ENCODE measurements around the gene UNC5B. TPM values are rescaled to one million over a fixed set of nuclear protein-coding genes. Genes with fewer than 3 reads are reported as not detected.

UNC5B gene
- total RNA-seq (2021) (31.2 to 49.6 TPM (median 31.6 TPM) in 3 replicates), Bru-seq, nascent RNA (percentile 64 among the genes with signal in this experiment)
- long read RNA-seq, experiment 1, full-length matches to known transcripts: 66 of 145 reads
- long read RNA-seq, experiment 1, partial matches to known transcripts: 26 of 145 reads
- long read RNA-seq, experiment 1, other reads (novel, unspliced or antisense): 53 of 145 reads
- long read RNA-seq, experiment 2, full-length matches to known transcripts: 4 of 54 reads
- long read RNA-seq, experiment 2, partial matches to known transcripts: 40 of 54 reads
- long read RNA-seq, experiment 2, other reads (novel, unspliced or antisense): 10 of 54 reads
- long read RNA-seq, experiment 3, partial matches to known transcripts: 1 of 3 reads
- long read RNA-seq, experiment 3, other reads (novel, unspliced or antisense): 2 of 3 reads

GRCh38 chr10:71212318-71213126, at the start of gene UNC5B:
UNC5B (plus strand) TSS chr10:71212570; CDS start chr10:71212986, 416 bp downstream.
- peak; percentile 72 for ATAC-seq
- Mint-ChIP-seq H3K27me3 (ENCODE audit: low read depth) (peaks cover 41% of the 10 kb centered on the region), H3K9me3 (no peaks in the 10 kb centered on the region), H3K27ac (0 out of 2 replicates have a peak within 1 kb of the TSS, but pooled peaks have one; percentile 23), H3K4me1 (peaks cover 51% of the 10 kb centered on the region), H3K4me3 (peak within 1 kb of the TSS; percentile 87), H3K36me3 (no peaks in the 10 kb centered on the region)
- DNase-seq (ENCODE audit: low spot score): peak; percentile 94
- POLR2A ChIA-PET: interaction anchor here (0.5 to 1.3 kb wide), 4 partner anchors 9 to 123 kb away, joined by 3 to 4 read pairs (median 4); no protein-coding TSS in a partner anchor
- CTCF ChIA-PET: interaction anchor here (0.6 to 6.4 kb wide), 11 partner anchors 9 to 310 kb away, joined by 3 to 67 read pairs (median 4); no protein-coding TSS in a partner anchor
- TF ChIP-seq NR2C2 (CRISPR knock-in tag; IDR thresholded peaks at IDR 0.05): no peak
- no peak for TF ChIP-seq NFYB (CRISPR knock-in tag; conservative IDR thresholded peaks at IDR 0.05; ENCODE audit: low read depth)
- no peak for TF ChIP-seq NFE2L1 (CRISPR knock-in tag; IDR thresholded peaks at IDR 0.05)
- TF ChIP-seq FOXP1 (CRISPR knock-in tag; IDR thresholded peaks at IDR 0.05; ENCODE audit: borderline replicate concordance): peak; percentile 43; the same call in 1 of the 2 replicates
- TF ChIP-seq ATF6 (CRISPR knock-in tag; IDR thresholded peaks at IDR 0.05): no peak
- no peak for TF ChIP-seq ETV6 (CRISPR knock-in tag; IDR thresholded peaks at IDR 0.05)
- TF ChIP-seq NR1H2 (CRISPR knock-in tag; IDR thresholded peaks at IDR 0.05): no peak
- TF ChIP-seq OVOL2 (CRISPR knock-in tag; IDR thresholded peaks at IDR 0.05; ENCODE audit: borderline replicate concordance): no peak
- TF ChIP-seq GABPB1 (CRISPR knock-in tag; IDR thresholded peaks at IDR 0.05): 0 out of 2 replicates have a peak, but pooled peaks have one; percentile 40
- TF ChIP-seq IRF1 (CRISPR knock-in tag; IDR thresholded peaks at IDR 0.05): no peak
- TF ChIP-seq ZNF263 (CRISPR knock-in tag; IDR thresholded peaks at IDR 0.05; ENCODE audit: low read depth): no peak
- 0 out of 2 replicates have a peak, but pooled peaks have one; percentile 17 for TF ChIP-seq FOXP4 (CRISPR knock-in tag; IDR thresholded peaks at IDR 0.05)
- no peak for TF ChIP-seq SOX15 (CRISPR knock-in tag; IDR thresholded peaks at IDR 0.05)
- peak; percentile 47; the same call in 1 of the 2 replicates for TF ChIP-seq CBFB (CRISPR knock-in tag; IDR thresholded peaks at IDR 0.05; ENCODE audit: low read depth)
- no peak for TF ChIP-seq CDX4 (CRISPR knock-in tag; IDR thresholded peaks at IDR 0.05; ENCODE audit: borderline replicate concordance)
- no peak for TF ChIP-seq ZNF671 (CRISPR knock-in tag; IDR thresholded peaks at IDR 0.05)
- no peak for TF ChIP-seq MYBL2 (CRISPR knock-in tag; IDR thresholded peaks at IDR 0.05)
- TF ChIP-seq JUN (CRISPR knock-in tag; IDR thresholded peaks at IDR 0.05): no peak
- peak; percentile 75; the same call in 1 of the 2 replicates for TF ChIP-seq KAT7 (CRISPR knock-in tag; IDR thresholded peaks at IDR 0.05; ENCODE audit: borderline replicate concordance)
- no peak for TF ChIP-seq ERG (CRISPR knock-in tag; IDR thresholded peaks at IDR 0.05)
- TF ChIP-seq PRDM15 (CRISPR knock-in tag; IDR thresholded peaks at IDR 0.05): peak; percentile 90
- peak; percentile 66; the same call in 1 of the 2 replicates for TF ChIP-seq HMGXB4 (CRISPR knock-in tag; IDR thresholded peaks at IDR 0.05)
- no peak for TF ChIP-seq NR3C1 (CRISPR knock-in tag; conservative IDR thresholded peaks at IDR 0.05; ENCODE audit: low read depth)

Data from WTC11 (cell line).